Neural cell (in vitro differentiated cells): ENCODE data around the gene CXorf65. TPM values are rescaled to one million over a fixed set of nuclear protein-coding genes. Genes with fewer than 3 reads are reported as not detected.

ENCODE experiments used
- H2AFZ ChIP-seq: fragments of 200-600, 300-800 bp; sonication (generic), shearing (Covaris generic); 2 replicates; pipeline ENCODE4 v1.6.0; 2014; ENCODE audit warnings: low read depth, mild to moderate bottlenecking, antibody characterized with exemption, low read length, moderate library complexity
- H3F3A ChIP-seq: fragments of 200-600 bp; shearing (Covaris generic); 2 replicates; pipeline ENCODE4 v1.6.1; 2016; ENCODE audit warnings: mild to moderate bottlenecking, moderate library complexity, mixed read lengths, antibody characterized with exemption, low read length; ENCODE audit not compliant: insufficient read depth, poor library complexity, severe bottlenecking
- H3K27ac ChIP-seq: fragments of 200-600, 300-800 bp; sonication (generic), shearing (Covaris generic); 2 replicates; pipeline ENCODE4 v1.5.1; 2014; ENCODE audit warnings: mild to moderate bottlenecking, low read length, moderate library complexity
- H3K27me3 ChIP-seq: fragments of 300-800, 200-600 bp; sonication (generic), shearing (Covaris generic); 2 replicates; pipeline ENCODE4 v1.6.0; 2014; ENCODE audit warnings: mild to moderate bottlenecking, low read depth, low read length, moderate library complexity; ENCODE audit not compliant: insufficient read depth
- H3K36me3 ChIP-seq: fragments of 300-800, 200-600 bp; sonication (generic), shearing (Covaris generic); 2 replicates; pipeline ENCODE4 v1.5.1; 2014; ENCODE audit warnings: mild to moderate bottlenecking, antibody characterized with exemption, low read length, moderate library complexity; ENCODE audit not compliant: insufficient read depth
- H3K4me2 ChIP-seq: fragments of 300-800, 200-600 bp; sonication (generic), shearing (Covaris generic); 2 replicates; pipeline ENCODE4 v1.6.0; 2014; ENCODE audit warnings: mild to moderate bottlenecking, low read length
- H3K4me3 ChIP-seq: fragments of 300-800, 200-600 bp; sonication (generic), shearing (Covaris generic); 2 replicates; pipeline ENCODE4 v1.5.1; 2014; ENCODE audit warnings: mild to moderate bottlenecking, low read length, moderate library complexity
- H3K79me2 ChIP-seq: fragments of 200-600 bp; shearing (Covaris generic); replicated peaks from 2 replicates; pipeline ENCODE4 v1.6.0; 2014; ENCODE audit warnings: mild to moderate bottlenecking, low read length, moderate library complexity; ENCODE audit not compliant: insufficient read depth
- H3K9ac ChIP-seq: fragments of 300-800, 200-600 bp; sonication (generic), shearing (Covaris generic); 2 replicates; pipeline ENCODE4 v1.6.1; 2016; ENCODE audit warnings: mild to moderate bottlenecking, low read length, mixed read lengths
- H3K9me2 ChIP-seq: fragments of 200-600 bp; shearing (Covaris generic); 2 replicates; pipeline ENCODE4 v1.6.1; 2016; ENCODE audit warnings: mild to moderate bottlenecking, low read length, mixed read lengths; ENCODE audit not compliant: insufficient read depth
- H3K9me3 ChIP-seq: fragments of 200-600, 300-800 bp; sonication (generic), shearing (Covaris generic); 2 replicates; pipeline ENCODE4 v1.6.1; 2016; ENCODE audit warnings: mild to moderate bottlenecking, mixed run types, low read length, moderate library complexity, mixed read lengths
- H4K20me1 ChIP-seq: fragments of 200-600 bp; shearing (Covaris generic); 2 replicates; pipeline ENCODE4 v1.6.1; 2016; ENCODE audit warnings: mild to moderate bottlenecking, mixed run types; ENCODE audit not compliant: insufficient read depth
- EP300 ChIP-seq: fragments of 450-650 bp; conservative IDR thresholded peaks from 2 replicates; pipeline ENCODE4 v1.6.1; 2014; ENCODE audit warnings: antibody characterized with exemption, mild to moderate bottlenecking, moderate library complexity; ENCODE audit not compliant: poor library complexity, severe bottlenecking
- EZH2 ChIP-seq: fragments of 200-600, 300-800 bp; shearing (Covaris generic), sonication (generic); IDR thresholded peaks from 2 replicates; pipeline ENCODE4 v1.6.1; 2014; ENCODE audit warnings: antibody characterized with exemption, low read length, borderline replicate concordance, mild to moderate bottlenecking; ENCODE audit not compliant: insufficient read depth, poor library complexity, severe bottlenecking
- MXI1 ChIP-seq: fragments of 450-650 bp; conservative IDR thresholded peaks from 2 replicates; pipeline ENCODE4 v1.6.1; 2014; ENCODE audit warnings: antibody characterized with exemption, mild to moderate bottlenecking; ENCODE audit not compliant: poor library complexity, severe bottlenecking
- POLR2AphosphoS5 ChIP-seq: IDR thresholded peaks from 2 replicates; pipeline ENCODE4 v1.6.1; 2012
- RAD21 ChIP-seq: fragments of 450-650 bp; conservative IDR thresholded peaks from 2 replicates; pipeline ENCODE4 v1.6.1; 2014; ENCODE audit warnings: antibody characterized with exemption, mild to moderate bottlenecking, moderate library complexity
- SMC3 ChIP-seq: fragments of 450-650 bp; conservative IDR thresholded peaks from 2 replicates; pipeline ENCODE4 v1.6.1; 2014; ENCODE audit warnings: antibody characterized with exemption, mild to moderate bottlenecking, moderate library complexity; ENCODE audit not compliant: poor library complexity
- TAF1 ChIP-seq: IDR thresholded peaks from 2 replicates; pipeline ENCODE4 v1.6.1; 2012; ENCODE audit warnings: low read depth
- polyA plus RNA-seq: library from polyadenylated mRNA; depleted of rRNA; stranded (reverse); fragments of >200 nt; gene quantifications from 2 replicates; pipeline ENCODE4 v1.2.3, GENCODE V29; 2014
- TF ChIP-seq, protein P1 (sequence below): fragments of 450-650 bp; IDR thresholded peaks from 2 replicates; pipeline ENCODE4 v1.5.1; 2014; ENCODE audit warnings: antibody characterized with exemption, mild to moderate bottlenecking, moderate library complexity; ENCODE audit not compliant: poor library complexity, severe bottlenecking
- TF ChIP-seq, protein P2 (sequence below): IDR thresholded peaks from 2 replicates; pipeline ENCODE4 v1.6.1; 2012; ENCODE audit warnings: borderline replicate concordance

Gene CXorf65
- polyA plus RNA-seq, 1 donor from 2014 or later = not detected

DNA sequence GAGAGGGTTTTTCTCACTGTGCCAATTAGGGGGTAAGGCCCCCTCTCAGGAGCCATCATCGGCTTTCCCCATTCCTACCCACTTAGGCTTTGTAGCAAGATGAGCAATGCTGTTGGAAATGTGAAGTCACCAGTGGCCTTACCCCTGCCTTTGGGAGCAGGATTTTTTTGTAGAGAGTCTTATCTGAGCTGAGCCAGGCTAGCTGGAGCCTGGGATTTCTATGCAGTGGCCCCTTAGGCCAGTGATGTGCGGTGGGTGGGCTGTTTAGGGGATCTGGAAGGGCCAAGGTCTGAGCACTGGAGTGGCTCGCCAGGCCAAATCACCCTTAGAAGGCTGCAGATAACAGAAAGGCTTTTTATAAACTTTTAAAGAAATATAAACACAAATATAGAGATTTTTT is 4.2 kb downstream of the CXorf65 start:
- no peaks in the 10 kb centered on the region for H4K20me1 ChIP-seq
- H3K9me3 ChIP-seq = no peaks in the 10 kb centered on the region
- H3K9ac ChIP-seq = no peak overlapping the region
- no peak overlapping the region for H3K4me2 ChIP-seq
- no peaks in the 10 kb centered on the region for H3F3A ChIP-seq
- H2AFZ ChIP-seq = no peak overlapping the region
- H3K4me3 ChIP-seq = no peak overlapping the region
- no peaks in the 10 kb centered on the region for H3K27me3 ChIP-seq
- no peaks in the 10 kb centered on the region for H3K79me2 ChIP-seq
- no peak overlapping the region for H3K27ac ChIP-seq
- no peaks in the 10 kb centered on the region for H3K36me3 ChIP-seq
- H3K9me2 ChIP-seq = no peaks in the 10 kb centered on the region
- no peak for TF ChIP-seq EZH2
- TF ChIP-seq POLR2AphosphoS5 = no peak
- TF ChIP-seq, protein P1, sequence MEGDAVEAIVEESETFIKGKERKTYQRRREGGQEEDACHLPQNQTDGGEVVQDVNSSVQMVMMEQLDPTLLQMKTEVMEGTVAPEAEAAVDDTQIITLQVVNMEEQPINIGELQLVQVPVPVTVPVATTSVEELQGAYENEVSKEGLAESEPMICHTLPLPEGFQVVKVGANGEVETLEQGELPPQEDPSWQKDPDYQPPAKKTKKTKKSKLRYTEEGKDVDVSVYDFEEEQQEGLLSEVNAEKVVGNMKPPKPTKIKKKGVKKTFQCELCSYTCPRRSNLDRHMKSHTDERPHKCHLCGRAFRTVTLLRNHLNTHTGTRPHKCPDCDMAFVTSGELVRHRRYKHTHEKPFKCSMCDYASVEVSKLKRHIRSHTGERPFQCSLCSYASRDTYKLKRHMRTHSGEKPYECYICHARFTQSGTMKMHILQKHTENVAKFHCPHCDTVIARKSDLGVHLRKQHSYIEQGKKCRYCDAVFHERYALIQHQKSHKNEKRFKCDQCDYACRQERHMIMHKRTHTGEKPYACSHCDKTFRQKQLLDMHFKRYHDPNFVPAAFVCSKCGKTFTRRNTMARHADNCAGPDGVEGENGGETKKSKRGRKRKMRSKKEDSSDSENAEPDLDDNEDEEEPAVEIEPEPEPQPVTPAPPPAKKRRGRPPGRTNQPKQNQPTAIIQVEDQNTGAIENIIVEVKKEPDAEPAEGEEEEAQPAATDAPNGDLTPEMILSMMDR = no peak
- no peak for TF ChIP-seq EP300
- no peak for TF ChIP-seq MXI1
- TF ChIP-seq, protein P2, sequence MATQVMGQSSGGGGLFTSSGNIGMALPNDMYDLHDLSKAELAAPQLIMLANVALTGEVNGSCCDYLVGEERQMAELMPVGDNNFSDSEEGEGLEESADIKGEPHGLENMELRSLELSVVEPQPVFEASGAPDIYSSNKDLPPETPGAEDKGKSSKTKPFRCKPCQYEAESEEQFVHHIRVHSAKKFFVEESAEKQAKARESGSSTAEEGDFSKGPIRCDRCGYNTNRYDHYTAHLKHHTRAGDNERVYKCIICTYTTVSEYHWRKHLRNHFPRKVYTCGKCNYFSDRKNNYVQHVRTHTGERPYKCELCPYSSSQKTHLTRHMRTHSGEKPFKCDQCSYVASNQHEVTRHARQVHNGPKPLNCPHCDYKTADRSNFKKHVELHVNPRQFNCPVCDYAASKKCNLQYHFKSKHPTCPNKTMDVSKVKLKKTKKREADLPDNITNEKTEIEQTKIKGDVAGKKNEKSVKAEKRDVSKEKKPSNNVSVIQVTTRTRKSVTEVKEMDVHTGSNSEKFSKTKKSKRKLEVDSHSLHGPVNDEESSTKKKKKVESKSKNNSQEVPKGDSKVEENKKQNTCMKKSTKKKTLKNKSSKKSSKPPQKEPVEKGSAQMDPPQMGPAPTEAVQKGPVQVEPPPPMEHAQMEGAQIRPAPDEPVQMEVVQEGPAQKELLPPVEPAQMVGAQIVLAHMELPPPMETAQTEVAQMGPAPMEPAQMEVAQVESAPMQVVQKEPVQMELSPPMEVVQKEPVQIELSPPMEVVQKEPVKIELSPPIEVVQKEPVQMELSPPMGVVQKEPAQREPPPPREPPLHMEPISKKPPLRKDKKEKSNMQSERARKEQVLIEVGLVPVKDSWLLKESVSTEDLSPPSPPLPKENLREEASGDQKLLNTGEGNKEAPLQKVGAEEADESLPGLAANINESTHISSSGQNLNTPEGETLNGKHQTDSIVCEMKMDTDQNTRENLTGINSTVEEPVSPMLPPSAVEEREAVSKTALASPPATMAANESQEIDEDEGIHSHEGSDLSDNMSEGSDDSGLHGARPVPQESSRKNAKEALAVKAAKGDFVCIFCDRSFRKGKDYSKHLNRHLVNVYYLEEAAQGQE = no peak

DNA sequence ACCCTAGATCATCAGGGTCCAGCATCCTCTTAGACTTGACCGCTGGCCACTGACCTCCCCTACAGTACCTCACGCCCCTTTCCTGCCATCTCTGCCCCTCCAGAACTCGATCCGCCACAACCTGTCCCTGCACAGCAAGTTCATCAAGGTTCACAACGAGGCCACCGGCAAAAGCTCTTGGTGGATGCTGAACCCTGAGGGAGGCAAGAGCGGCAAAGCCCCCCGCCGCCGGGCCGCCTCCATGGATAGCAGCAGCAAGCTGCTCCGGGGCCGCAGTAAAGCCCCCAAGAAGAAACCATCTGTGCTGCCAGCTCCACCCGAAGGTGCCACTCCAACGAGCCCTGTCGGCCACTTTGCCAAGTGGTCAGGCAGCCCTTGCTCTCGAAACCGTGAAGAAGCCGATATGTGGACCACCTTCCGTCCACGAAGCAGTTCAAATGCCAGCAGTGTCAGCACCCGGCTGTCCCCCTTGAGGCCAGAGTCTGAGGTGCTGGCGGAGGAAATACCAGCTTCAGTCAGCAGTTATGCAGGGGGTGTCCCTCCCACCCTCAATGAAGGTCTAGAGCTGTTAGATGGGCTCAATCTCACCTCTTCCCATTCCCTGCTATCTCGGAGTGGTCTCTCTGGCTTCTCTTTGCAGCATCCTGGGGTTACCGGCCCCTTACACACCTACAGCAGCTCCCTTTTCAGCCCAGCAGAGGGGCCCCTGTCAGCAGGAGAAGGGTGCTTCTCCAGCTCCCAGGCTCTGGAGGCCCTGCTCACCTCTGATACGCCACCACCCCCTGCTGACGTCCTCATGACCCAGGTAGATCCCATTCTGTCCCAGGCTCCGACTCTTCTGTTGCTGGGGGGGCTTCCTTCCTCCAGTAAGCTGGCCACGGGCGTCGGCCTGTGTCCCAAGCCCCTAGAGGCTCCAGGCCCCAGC is 5.7 kb downstream of the CXorf65 start:
- Histone ChIP-seq H3K9ac (no peak overlapping the region), H3K9me2 (no peaks in the 10 kb centered on the region), H3K36me3 (no peaks in the 10 kb centered on the region), H3K9me3 (no peaks in the 10 kb centered on the region), H4K20me1 (no peaks in the 10 kb centered on the region), H2AFZ (no peak overlapping the region), H3K27ac (no peak overlapping the region), H3F3A (no peaks in the 10 kb centered on the region), H3K4me2 (no peak overlapping the region), H3K27me3 (peaks cover 7% of the 10 kb centered on the region), H3K4me3 (no peak overlapping the region), H3K79me2 (no peaks in the 10 kb centered on the region)
- TF ChIP-seq POLR2AphosphoS5 (no peak), SMC3 (no peak), EP300 (no peak), TAF1 (no peak), EZH2 (no peak), MXI1 (no peak), RAD21 (no peak)
- TF ChIP-seq, protein P1 = no peak
- TF ChIP-seq, protein P2 = no peak
